Endodermal cell (in vitro differentiated cells): Measurements from ENCODE around the gene SFT2D1. TPM values are rescaled to one million over a fixed set of nuclear protein-coding genes. Genes with fewer than 3 reads are reported as not detected.

ENCODE experiments used
- DNase-seq: peaks from one replicate; pipeline ENCODE4 v3.0.0-alpha.2; 2017
- H3K27ac ChIP-seq: 2 replicates; pipeline ENCODE4 v1.5.1; 2013; ENCODE audit warnings: mild to moderate bottlenecking, low read depth, low read length, moderate library complexity
- H3K27me3 ChIP-seq: 2 replicates; pipeline ENCODE4 v1.6.1; 2013; ENCODE audit warnings: mild to moderate bottlenecking, low read length, moderate library complexity; ENCODE audit not compliant: insufficient read depth, control insufficient read depth, poor library complexity, severe bottlenecking
- H3K36me3 ChIP-seq: 2 replicates; pipeline ENCODE4 v1.7.0; 2013; ENCODE audit warnings: mild to moderate bottlenecking, low read length, moderate library complexity; ENCODE audit not compliant: control insufficient read depth, insufficient read depth
- H3K4me1 ChIP-seq: one replicate; pipeline ENCODE4 v1.7.0; 2013; ENCODE audit warnings: low read length; ENCODE audit not compliant: control insufficient read depth, insufficient read depth
- H3K4me3 ChIP-seq: 2 replicates; pipeline ENCODE4 v1.5.1; 2013; ENCODE audit warnings: mild to moderate bottlenecking, low read length, moderate library complexity
- H3K9ac ChIP-seq: 2 replicates; pipeline ENCODE4 v1.6.1; 2013; ENCODE audit warnings: mild to moderate bottlenecking, low read length, moderate library complexity; ENCODE audit not compliant: poor library complexity, severe bottlenecking; ENCODE audit errors: extremely low read depth
- H3K9me3 ChIP-seq: 2 replicates; pipeline ENCODE4 v1.6.1; 2013; ENCODE audit warnings: mild to moderate bottlenecking, low read length, moderate library complexity; ENCODE audit not compliant: control insufficient read depth
- H3K27ac Mint-ChIP-seq: 2 replicates; pipeline ENCODE4 v1.8.0; 2020; ENCODE audit warnings: mixed read lengths
- H3K27me3 Mint-ChIP-seq: 2 replicates; pipeline ENCODE4 v1.8.0; 2021; ENCODE audit warnings: mild to moderate bottlenecking, mixed read lengths; ENCODE audit not compliant: insufficient read depth
- H3K36me3 Mint-ChIP-seq: 2 replicates; pipeline ENCODE4 v1.8.0; 2020; ENCODE audit warnings: low read depth, mixed read lengths
- H3K4me1 Mint-ChIP-seq: 2 replicates; pipeline ENCODE4 v1.8.0; 2020; ENCODE audit warnings: mixed read lengths
- H3K4me3 Mint-ChIP-seq: 2 replicates; pipeline ENCODE4 v1.8.0; 2020; ENCODE audit warnings: mild to moderate bottlenecking, moderate library complexity, mixed read lengths
- H3K9me3 Mint-ChIP-seq: 2 replicates; pipeline ENCODE4 v1.8.0; 2020; ENCODE audit warnings: mild to moderate bottlenecking, mixed read lengths
- CTCF ChIP-seq: fragments of 200-600 bp; sonication (generic); conservative IDR thresholded peaks from 2 replicates; pipeline ENCODE4 v1.5.0; 2021; ENCODE audit warnings: antibody characterized with exemption, mild to moderate bottlenecking
- WGBS, 2 experiments: methylation state at CpG; one replicate each; pipeline versions ENCODE4 v1.1.5 to v1.1.7; 2013; ENCODE audit warnings: missing lambda C conversion rate in 2 of 2, mixed read lengths in 1 of 2; ENCODE audit not compliant: insufficient coverage in 1 of 2, insufficient read length in 1 of 2; 5-methylcytosine and 5-hydroxymethylcytosine counted together
- total RNA-seq, 2 donors: library from RNA; stranded (reverse); fragmentation: NEBNext Ultra II Directional in 1 of 2; extraction: Animal tissue kit (Norgen Biotek cat#: 25700) in 1 of 2; gene quantifications; 2 replicates in 1 of 2; 3 replicates in 1 of 2; pipeline ENCODE4 v1.2.1, GENCODE V29; 2021

The SFT2D1 gene
- total RNA-seq, 2 donors from 2014 or later = 42.4 to 53.9 TPM

GRCh38 chr6:166361077-166361429, 18.7 kb upstream of the SFT2D1 start:
- Mint-ChIP-seq H3K9me3 (no peaks in the 10 kb centered on the region), H3K27me3 (no peaks in the 10 kb centered on the region), H3K27ac (no peak overlapping the region), H3K4me3 (no peak overlapping the region), H3K36me3 (no peaks in the 10 kb centered on the region), H3K4me1 (peaks cover 7% of the 10 kb centered on the region)
- Histone ChIP-seq H3K36me3 (peaks cover 4% of the 10 kb centered on the region), H3K9ac (no peak overlapping the region), H3K27me3 (no peaks in the 10 kb centered on the region), H3K4me3 (no peak overlapping the region), H3K27ac (no peak overlapping the region), H3K4me1 (no peaks in the 10 kb centered on the region), H3K9me3 (no peaks in the 10 kb centered on the region)
- no peak for TF ChIP-seq CTCF
- DNase-seq = no peak
- WGBS, 2 experiments = 97 to 100% methylated on average over 3 of the region's 3 CpGs

GRCh38 chr6:166360243-166361076, 18.1 kb upstream of the SFT2D1 start:
- no peaks in the 10 kb centered on the region for H3K27me3 Mint-ChIP-seq
- H3K4me3 Mint-ChIP-seq = no peak overlapping the region
- H3K27me3 ChIP-seq = no peaks in the 10 kb centered on the region
- no peak overlapping the region for H3K4me3 ChIP-seq
- peaks cover 4% of the 10 kb centered on the region for H3K36me3 ChIP-seq
- H3K9ac ChIP-seq = no peak overlapping the region
- TF ChIP-seq CTCF = no peak
- H3K4me1 Mint-ChIP-seq = peaks cover 3% of the 10 kb centered on the region
- no peak overlapping the region for H3K27ac ChIP-seq
- H3K9me3 ChIP-seq = no peaks in the 10 kb centered on the region
- H3K36me3 Mint-ChIP-seq = no peaks in the 10 kb centered on the region
- DNase-seq = no peak
- WGBS, 2 experiments = 88 to 94% methylated on average over 5 to 8 of the region's 8 CpGs
- no peak overlapping the region for H3K27ac Mint-ChIP-seq
- no peaks in the 10 kb centered on the region for H3K4me1 ChIP-seq
- H3K9me3 Mint-ChIP-seq = no peaks in the 10 kb centered on the region

GRCh38 chr6:166355552-166355951, 13.2 kb upstream of the SFT2D1 start:
- peaks cover 9% of the 10 kb centered on the region for H3K9me3 ChIP-seq
- Mint-ChIP-seq H3K9me3 (peaks cover 5% of the 10 kb centered on the region), H3K27me3 (peaks cover 2% of the 10 kb centered on the region), H3K4me3 (no peak overlapping the region), H3K27ac (no peak overlapping the region), H3K36me3 (no peaks in the 10 kb centered on the region), H3K4me1 (peaks cover 8% of the 10 kb centered on the region)
- H3K4me3 ChIP-seq = no peak overlapping the region
- no peaks in the 10 kb centered on the region for H3K36me3 ChIP-seq
- DNase-seq = no peak
- WGBS, 2 experiments = 59 to 80% methylated on average over 2 to 5 of the region's 5 CpGs
- no peak overlapping the region for H3K9ac ChIP-seq
- H3K27me3 ChIP-seq = no peaks in the 10 kb centered on the region
- H3K4me1 ChIP-seq = no peaks in the 10 kb centered on the region
- H3K27ac ChIP-seq = no peak overlapping the region
- TF ChIP-seq CTCF = no peak
